Measurements from ENCODE around the gene DGKG. TPM values are rescaled to one million over a fixed set of nuclear protein-coding genes. Genes with fewer than 3 reads are reported as not detected.

The DGKG gene
- total and polyA plus RNA-seq, 9 of the 15 experiments (the other 6 are each of a cell fraction or from before 2014, with no cell fraction given): 0.01 to 0.36 (median 0.15) TPM

DNA sequence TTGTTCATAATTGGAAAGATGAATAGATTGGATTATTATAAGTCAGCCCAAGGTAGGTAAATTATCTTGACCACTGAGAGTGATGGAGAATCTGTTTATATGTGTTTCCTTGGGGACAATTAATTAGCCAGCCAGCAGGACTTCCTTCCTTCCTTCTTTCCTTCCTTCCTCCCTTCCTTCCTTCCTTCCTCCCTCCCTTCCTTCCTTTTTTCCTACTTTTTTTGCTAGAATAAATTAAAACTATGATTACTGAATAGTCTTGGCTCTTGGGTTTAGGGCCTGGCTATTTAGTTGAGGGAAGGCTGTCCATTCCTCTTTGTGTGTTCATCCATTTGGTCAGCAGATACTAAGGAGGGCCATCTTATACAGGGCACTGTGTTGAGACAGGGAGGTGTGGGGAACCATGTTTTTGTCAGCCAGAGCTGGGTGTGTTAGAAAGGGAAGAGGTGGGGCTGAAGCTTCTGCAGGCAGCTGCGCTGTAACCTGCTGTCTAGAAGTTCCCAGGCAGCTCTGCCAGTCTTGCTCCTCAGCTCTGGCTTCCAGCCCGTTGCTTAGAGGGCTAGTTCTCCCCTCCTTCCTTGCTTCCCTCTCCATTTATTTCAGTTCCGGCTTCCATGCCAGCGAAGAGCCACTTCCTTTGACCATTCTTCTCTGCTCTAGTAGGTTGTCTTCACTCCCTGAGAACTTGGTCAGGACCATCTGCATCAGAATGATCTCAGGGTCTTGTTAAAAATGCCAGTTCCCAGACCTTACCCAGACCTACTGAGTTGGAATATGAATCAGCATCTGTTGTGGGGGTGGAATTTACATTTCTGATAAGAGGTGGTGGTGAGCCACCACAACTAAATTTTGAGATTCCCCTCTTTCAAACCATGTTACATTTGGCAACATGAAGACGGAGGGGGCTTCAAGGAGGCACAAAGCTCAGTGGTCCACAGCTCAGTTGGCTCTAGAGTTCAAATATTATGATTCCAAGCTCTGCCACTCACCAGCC lies 113.9 kb downstream of the DGKG start:
- DNase-seq (ENCODE audit: extremely low read depth in 1 of 4, low spot score in 3 of 4) (no peak), FAIRE-seq (no peak), ATAC-seq (no peak)
- intact Hi-C loops (cut with micrococcal nuclease) (no loop called here), in situ Hi-C loops (cut with MboI) (no loop called here)
- no peaks in the 10 kb centered on the region; a peak in 2 of 5 replicates for H3K4me1 ChIP-seq (replicated peaks in 1 of 2; ENCODE audit: control insufficient read depth in 2 of 2, insufficient read depth in 2 of 2, low read length in 2 of 2)
- BruUV-seq (replicated peaks): no TSS peak
- H3K36me3 ChIP-seq (ENCODE audit: control insufficient read depth, insufficient read depth, low read length): no peaks in the 10 kb centered on the region
- CTCF ChIA-PET (ENCODE audit: low intra/inter-chr PET ratio): interaction anchor here (0.6 kb wide), 1 partner anchor 338 kb away, joined by 3 read pairs; no protein-coding TSS in a partner anchor
- no peaks in the 10 kb centered on the region for H3K9me1 ChIP-seq (ENCODE audit: control insufficient read depth, insufficient read depth, low read length)
- H3K27me3 ChIP-seq (ENCODE audit: control insufficient read depth in 2 of 2, insufficient read depth in 2 of 2, low read length in 2 of 2): peaks cover 12 to 29% of the 10 kb centered on the region in 2 experiments
- no peaks in the 10 kb centered on the region for H4K20me1 ChIP-seq (replicated peaks; ENCODE audit: control insufficient read depth, insufficient read depth, low read length)
- POLR2A ChIA-PET: interaction anchor here (0.6 to 0.7 kb wide), 2 partner anchors 30 to 457 kb away, joined by 3 to 4 read pairs; no protein-coding TSS in a partner anchor
- no peak overlapping the region for H3K9ac ChIP-seq (ENCODE audit: insufficient read depth in 1 of 2, low read depth in 2 of 2, low read length in 2 of 2)
- no peak overlapping the region for H3K4me3 ChIP-seq
- WGBS (ENCODE audit: insufficient coverage, low coverage, missing lambda C conversion rate): 2% methylated on average over 5 of the region's 5 CpGs
- H3K9me3 ChIP-seq (replicated peaks; ENCODE audit: control insufficient read depth, insufficient read depth, low read depth, low read length): no peaks in the 10 kb centered on the region
- no peak overlapping the region for H3K4me2 ChIP-seq (ENCODE audit: insufficient read depth, low read length)
- no peak overlapping the region for H3K27ac ChIP-seq (ENCODE audit: extremely low read depth, low read depth, low read length)
- no peaks in the 10 kb centered on the region for H3K79me2 ChIP-seq (ENCODE audit: control insufficient read depth, insufficient read depth, low read length)
- H2AFZ ChIP-seq (ENCODE audit: low read depth, low read length): no peak overlapping the region
- TF ChIP-seq ARID1B (IDR thresholded peaks at IDR 0.05): no peak
- TF ChIP-seq, protein P1, sequence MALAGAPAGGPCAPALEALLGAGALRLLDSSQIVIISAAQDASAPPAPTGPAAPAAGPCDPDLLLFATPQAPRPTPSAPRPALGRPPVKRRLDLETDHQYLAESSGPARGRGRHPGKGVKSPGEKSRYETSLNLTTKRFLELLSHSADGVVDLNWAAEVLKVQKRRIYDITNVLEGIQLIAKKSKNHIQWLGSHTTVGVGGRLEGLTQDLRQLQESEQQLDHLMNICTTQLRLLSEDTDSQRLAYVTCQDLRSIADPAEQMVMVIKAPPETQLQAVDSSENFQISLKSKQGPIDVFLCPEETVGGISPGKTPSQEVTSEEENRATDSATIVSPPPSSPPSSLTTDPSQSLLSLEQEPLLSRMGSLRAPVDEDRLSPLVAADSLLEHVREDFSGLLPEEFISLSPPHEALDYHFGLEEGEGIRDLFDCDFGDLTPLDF (CRISPR knock-in tag; IDR thresholded peaks at IDR 0.05): no peak
- TF ChIP-seq ZNF212 (CRISPR knock-in tag; IDR thresholded peaks at IDR 0.05): no peak
- TF ChIP-seq, protein P2, sequence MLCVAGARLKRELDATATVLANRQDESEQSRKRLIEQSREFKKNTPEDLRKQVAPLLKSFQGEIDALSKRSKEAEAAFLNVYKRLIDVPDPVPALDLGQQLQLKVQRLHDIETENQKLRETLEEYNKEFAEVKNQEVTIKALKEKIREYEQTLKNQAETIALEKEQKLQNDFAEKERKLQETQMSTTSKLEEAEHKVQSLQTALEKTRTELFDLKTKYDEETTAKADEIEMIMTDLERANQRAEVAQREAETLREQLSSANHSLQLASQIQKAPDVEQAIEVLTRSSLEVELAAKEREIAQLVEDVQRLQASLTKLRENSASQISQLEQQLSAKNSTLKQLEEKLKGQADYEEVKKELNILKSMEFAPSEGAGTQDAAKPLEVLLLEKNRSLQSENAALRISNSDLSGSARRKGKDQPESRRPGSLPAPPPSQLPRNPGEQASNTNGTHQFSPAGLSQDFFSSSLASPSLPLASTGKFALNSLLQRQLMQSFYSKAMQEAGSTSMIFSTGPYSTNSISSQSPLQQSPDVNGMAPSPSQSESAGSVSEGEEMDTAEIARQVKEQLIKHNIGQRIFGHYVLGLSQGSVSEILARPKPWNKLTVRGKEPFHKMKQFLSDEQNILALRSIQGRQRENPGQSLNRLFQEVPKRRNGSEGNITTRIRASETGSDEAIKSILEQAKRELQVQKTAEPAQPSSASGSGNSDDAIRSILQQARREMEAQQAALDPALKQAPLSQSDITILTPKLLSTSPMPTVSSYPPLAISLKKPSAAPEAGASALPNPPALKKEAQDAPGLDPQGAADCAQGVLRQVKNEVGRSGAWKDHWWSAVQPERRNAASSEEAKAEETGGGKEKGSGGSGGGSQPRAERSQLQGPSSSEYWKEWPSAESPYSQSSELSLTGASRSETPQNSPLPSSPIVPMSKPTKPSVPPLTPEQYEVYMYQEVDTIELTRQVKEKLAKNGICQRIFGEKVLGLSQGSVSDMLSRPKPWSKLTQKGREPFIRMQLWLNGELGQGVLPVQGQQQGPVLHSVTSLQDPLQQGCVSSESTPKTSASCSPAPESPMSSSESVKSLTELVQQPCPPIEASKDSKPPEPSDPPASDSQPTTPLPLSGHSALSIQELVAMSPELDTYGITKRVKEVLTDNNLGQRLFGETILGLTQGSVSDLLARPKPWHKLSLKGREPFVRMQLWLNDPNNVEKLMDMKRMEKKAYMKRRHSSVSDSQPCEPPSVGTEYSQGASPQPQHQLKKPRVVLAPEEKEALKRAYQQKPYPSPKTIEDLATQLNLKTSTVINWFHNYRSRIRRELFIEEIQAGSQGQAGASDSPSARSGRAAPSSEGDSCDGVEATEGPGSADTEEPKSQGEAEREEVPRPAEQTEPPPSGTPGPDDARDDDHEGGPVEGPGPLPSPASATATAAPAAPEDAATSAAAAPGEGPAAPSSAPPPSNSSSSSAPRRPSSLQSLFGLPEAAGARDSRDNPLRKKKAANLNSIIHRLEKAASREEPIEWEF (CRISPR knock-in tag; IDR thresholded peaks at IDR 0.05): no peak
- TF ChIP-seq, protein P3, sequence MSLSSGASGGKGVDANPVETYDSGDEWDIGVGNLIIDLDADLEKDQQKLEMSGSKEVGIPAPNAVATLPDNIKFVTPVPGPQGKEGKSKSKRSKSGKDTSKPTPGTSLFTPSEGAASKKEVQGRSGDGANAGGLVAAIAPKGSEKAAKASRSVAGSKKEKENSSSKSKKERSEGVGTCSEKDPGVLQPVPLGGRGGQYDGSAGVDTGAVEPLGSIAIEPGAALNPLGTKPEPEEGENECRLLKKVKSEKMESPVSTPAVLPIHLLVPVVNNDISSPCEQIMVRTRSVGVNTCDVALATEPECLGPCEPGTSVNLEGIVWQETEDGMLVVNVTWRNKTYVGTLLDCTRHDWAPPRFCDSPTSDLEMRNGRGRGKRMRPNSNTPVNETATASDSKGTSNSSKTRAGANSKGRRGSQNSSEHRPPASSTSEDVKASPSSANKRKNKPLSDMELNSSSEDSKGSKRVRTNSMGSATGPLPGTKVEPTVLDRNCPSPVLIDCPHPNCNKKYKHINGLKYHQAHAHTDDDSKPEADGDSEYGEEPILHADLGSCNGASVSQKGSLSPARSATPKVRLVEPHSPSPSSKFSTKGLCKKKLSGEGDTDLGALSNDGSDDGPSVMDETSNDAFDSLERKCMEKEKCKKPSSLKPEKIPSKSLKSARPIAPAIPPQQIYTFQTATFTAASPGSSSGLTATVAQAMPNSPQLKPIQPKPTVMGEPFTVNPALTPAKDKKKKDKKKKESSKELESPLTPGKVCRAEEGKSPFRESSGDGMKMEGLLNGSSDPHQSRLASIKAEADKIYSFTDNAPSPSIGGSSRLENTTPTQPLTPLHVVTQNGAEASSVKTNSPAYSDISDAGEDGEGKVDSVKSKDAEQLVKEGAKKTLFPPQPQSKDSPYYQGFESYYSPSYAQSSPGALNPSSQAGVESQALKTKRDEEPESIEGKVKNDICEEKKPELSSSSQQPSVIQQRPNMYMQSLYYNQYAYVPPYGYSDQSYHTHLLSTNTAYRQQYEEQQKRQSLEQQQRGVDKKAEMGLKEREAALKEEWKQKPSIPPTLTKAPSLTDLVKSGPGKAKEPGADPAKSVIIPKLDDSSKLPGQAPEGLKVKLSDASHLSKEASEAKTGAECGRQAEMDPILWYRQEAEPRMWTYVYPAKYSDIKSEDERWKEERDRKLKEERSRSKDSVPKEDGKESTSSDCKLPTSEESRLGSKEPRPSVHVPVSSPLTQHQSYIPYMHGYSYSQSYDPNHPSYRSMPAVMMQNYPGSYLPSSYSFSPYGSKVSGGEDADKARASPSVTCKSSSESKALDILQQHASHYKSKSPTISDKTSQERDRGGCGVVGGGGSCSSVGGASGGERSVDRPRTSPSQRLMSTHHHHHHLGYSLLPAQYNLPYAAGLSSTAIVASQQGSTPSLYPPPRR (CRISPR knock-in tag; IDR thresholded peaks at IDR 0.05; ENCODE audit: borderline replicate concordance): no peak
- TF ChIP-seq ZNF165 (CRISPR knock-in tag; IDR thresholded peaks at IDR 0.05; ENCODE audit: borderline replicate concordance): no peak
- TF ChIP-seq HOXB6 (CRISPR knock-in tag; IDR thresholded peaks at IDR 0.05; ENCODE audit: borderline replicate concordance): no peak
- no peak for TF ChIP-seq GTF2F1 (IDR thresholded peaks at IDR 0.05; ENCODE audit: low read depth, low read length)
- TF ChIP-seq CSDE1 (IDR thresholded peaks at IDR 0.05): no peak
